Stimulated activated naive CD8-positive, alpha-beta T cell treated with anti-CD3 and anti-CD28 coated beads, Interleukin-15, amount 100 ng/mL, for 72 hours (primary cell): ENCODE data around the gene CKAP2L.
A peak's percentile ranks its signal among the peaks of the same experiment; 100 is the strongest.

ENCODE experiments used
- ATAC-seq: fragments of 150-1000 bp; cut with Tn5 transposase; 2 replicates; pipeline ENCODE4 v1.10.0; 2021; ENCODE audit warnings: mild to moderate bottlenecking, moderate library complexity
- DNase-seq, 2 donors: peaks; one replicate each; pipeline ENCODE4 v3.0.0; 2021 to 2022
- H3K27ac Mint-ChIP-seq, 2 donors: one replicate each; pipeline ENCODE4 v1.8.0; 2022; ENCODE audit warnings: mild to moderate bottlenecking in 2 of 2, mixed read lengths in 2 of 2, moderate library complexity in 2 of 2
- H3K27me3 Mint-ChIP-seq: one replicate; pipeline ENCODE4 v1.8.0; 2022; ENCODE audit warnings: mixed read lengths
- H3K4me1 Mint-ChIP-seq: one replicate; pipeline ENCODE4 v1.8.0; 2022; ENCODE audit warnings: mild to moderate bottlenecking, mixed read lengths
- H3K4me3 Mint-ChIP-seq, 2 donors: one replicate each; pipeline ENCODE4 v1.8.0; 2022; ENCODE audit warnings: mild to moderate bottlenecking in 2 of 2, mixed read lengths in 2 of 2, moderate library complexity in 1 of 2
- H3K9me3 Mint-ChIP-seq, 2 donors: one replicate each; pipeline ENCODE4 v1.8.0; 2022; ENCODE audit warnings: mixed read lengths in 2 of 2

CKAP2L gene

GRCh38 chr2:112782234-112782799, 17.9 kb upstream of the CKAP2L start:
- DNase-seq: no peak
- ATAC-seq: no peak
- H3K9me3 Mint-ChIP-seq: peaks cover 3 to 4% of the 10 kb centered on the region in 2 donors

GRCh38 chr2:112779598-112779997, 15.2 kb upstream of the CKAP2L start:
- H3K27ac Mint-ChIP-seq: no peak overlapping the region
- no peak overlapping the region for H3K4me3 Mint-ChIP-seq
- peaks cover 47% of the 10 kb centered on the region for H3K27me3 Mint-ChIP-seq
- DNase-seq: no peak
- ATAC-seq: no peak
- H3K4me1 Mint-ChIP-seq: peaks cover 12% of the 10 kb centered on the region
- peaks cover 10 to 15% of the 10 kb centered on the region in 2 donors for H3K9me3 Mint-ChIP-seq

More at GRCh38 chr2:112782234-112782799, 17.9 kb upstream of the CKAP2L start:
- Mint-ChIP-seq H3K27ac (no peak overlapping the region), H3K4me1 (peaks cover 5% of the 10 kb centered on the region), H3K27me3 (peaks cover 59% of the 10 kb centered on the region), H3K4me3 (no peak overlapping the region)

- Mint-ChIP-seq H3K27ac (peak overlapping the region; percentile 47 to 60), H3K27me3 (peaks cover 28% of the 10 kb centered on the region), H3K4me3 (peak overlapping the region in 1 of 2 donors; percentile 57), H3K9me3 (peaks cover 10 to 15% of the 10 kb centered on the region in 2 donors), H3K4me1 (peaks cover 12% of the 10 kb centered on the region)
- DNase-seq: no peak
- ATAC-seq: no peak
Measured at GRCh38 chr2:112777036-112777435, 12.6 kb upstream of the CKAP2L start.

GRCh38 chr2:112776113-112776512, 11.7 kb upstream of the CKAP2L start:
- ATAC-seq (peak; percentile 18), DNase-seq (no peak)
- H3K9me3 Mint-ChIP-seq: peaks cover 10 to 15% of the 10 kb centered on the region in 2 donors
- H3K27ac Mint-ChIP-seq: no peak overlapping the region
- peaks cover 21% of the 10 kb centered on the region for H3K27me3 Mint-ChIP-seq
- peaks cover 12% of the 10 kb centered on the region for H3K4me1 Mint-ChIP-seq
- H3K4me3 Mint-ChIP-seq: no peak overlapping the region

- DNase-seq (no peak), ATAC-seq (no peak)
- peaks cover 21% of the 10 kb centered on the region for H3K27me3 Mint-ChIP-seq
- H3K27ac Mint-ChIP-seq: no peak overlapping the region
- no peak overlapping the region for H3K4me3 Mint-ChIP-seq
- peaks cover 10 to 15% of the 10 kb centered on the region in 2 donors for H3K9me3 Mint-ChIP-seq
- H3K4me1 Mint-ChIP-seq: peaks cover 12% of the 10 kb centered on the region
Measured at GRCh38 chr2:112774536-112775285, 10.3 kb upstream of the CKAP2L start.

- Mint-ChIP-seq H3K4me3 (no peak overlapping the region), H3K9me3 (peaks cover 10 to 15% of the 10 kb centered on the region in 2 donors), H3K27me3 (peaks cover 13% of the 10 kb centered on the region), H3K4me1 (peaks cover 12% of the 10 kb centered on the region), H3K27ac (no peak overlapping the region)
- ATAC-seq (no peak), DNase-seq (no peak)
Measured at GRCh38 chr2:112773556-112773955, 9.1 kb upstream of the CKAP2L start.

GRCh38 chr2:112772911-112773475, 8.6 kb upstream of the CKAP2L start:
- Mint-ChIP-seq H3K9me3 (peaks cover 10 to 15% of the 10 kb centered on the region in 2 donors), H3K27me3 (peaks cover 13% of the 10 kb centered on the region), H3K27ac (no peak overlapping the region), H3K4me3 (no peak overlapping the region), H3K4me1 (peaks cover 12% of the 10 kb centered on the region)
- DNase-seq (no peak), ATAC-seq (no peak)

GRCh38 chr2:112772322-112772721, 7.9 kb upstream of the CKAP2L start:
- Mint-ChIP-seq H3K4me1 (peaks cover 7% of the 10 kb centered on the region), H3K9me3 (peaks cover 8 to 10% of the 10 kb centered on the region in 2 donors), H3K27me3 (peaks cover 8% of the 10 kb centered on the region), H3K4me3 (no peak overlapping the region), H3K27ac (no peak overlapping the region)
- no peak for DNase-seq
- ATAC-seq: no peak

GRCh38 chr2:112768432-112768831, 4.0 kb upstream of the CKAP2L start:
- no peak overlapping the region for H3K27ac Mint-ChIP-seq
- DNase-seq: no peak
- peaks cover 23% of the 10 kb centered on the region for H3K4me1 Mint-ChIP-seq
- ATAC-seq: no peak
- no peaks in the 10 kb centered on the region for H3K9me3 Mint-ChIP-seq
- no peaks in the 10 kb centered on the region for H3K27me3 Mint-ChIP-seq
- no peak overlapping the region for H3K4me3 Mint-ChIP-seq

- peak overlapping the region in 1 of 2 donors; percentile 35 for H3K27ac Mint-ChIP-seq
- H3K4me3 Mint-ChIP-seq: no peak overlapping the region
- H3K9me3 Mint-ChIP-seq: no peaks in the 10 kb centered on the region
- peaks cover 29% of the 10 kb centered on the region for H3K4me1 Mint-ChIP-seq
- H3K27me3 Mint-ChIP-seq: no peaks in the 10 kb centered on the region
- ATAC-seq: no peak
- no peak for DNase-seq
Measured at GRCh38 chr2:112767693-112768330, 3.4 kb upstream of the CKAP2L start.

GRCh38 chr2:112765251-112765650, 842 bp upstream of the CKAP2L start:
- peaks cover 41% of the 10 kb centered on the region for H3K4me1 Mint-ChIP-seq
- H3K27ac Mint-ChIP-seq: no peak overlapping the region
- ATAC-seq (no peak), DNase-seq (no peak)
- no peaks in the 10 kb centered on the region for H3K9me3 Mint-ChIP-seq
- H3K27me3 Mint-ChIP-seq: no peaks in the 10 kb centered on the region
- peak overlapping the region; percentile 93 to 99 for H3K4me3 Mint-ChIP-seq

- no peak for DNase-seq
- no peaks in the 10 kb centered on the region for H3K27me3 Mint-ChIP-seq
- H3K4me3 Mint-ChIP-seq: no peak overlapping the region
- H3K9me3 Mint-ChIP-seq: no peaks in the 10 kb centered on the region
- ATAC-seq: no peak
- H3K4me1 Mint-ChIP-seq: peaks cover 41% of the 10 kb centered on the region
- no peak overlapping the region for H3K27ac Mint-ChIP-seq
Measured at GRCh38 chr2:112762276-112762675, 2.1 kb downstream of the CKAP2L start.

GRCh38 chr2:112760149-112760548, 4.3 kb downstream of the CKAP2L start:
- ATAC-seq: no peak
- no peaks in the 10 kb centered on the region for H3K9me3 Mint-ChIP-seq
- H3K27ac Mint-ChIP-seq: no peak overlapping the region
- peaks cover 32% of the 10 kb centered on the region for H3K4me1 Mint-ChIP-seq
- DNase-seq: no peak
- no peak overlapping the region for H3K4me3 Mint-ChIP-seq
- H3K27me3 Mint-ChIP-seq: no peaks in the 10 kb centered on the region

- no peak overlapping the region for H3K27ac Mint-ChIP-seq
- no peak for ATAC-seq
Measured at GRCh38 chr2:112758711-112759110, 5.7 kb downstream of the CKAP2L start.

GRCh38 chr2:112757265-112757664, 7.1 kb downstream of the CKAP2L start:
- DNase-seq (no peak), ATAC-seq (no peak)
- H3K27ac Mint-ChIP-seq: no peak overlapping the region
- H3K4me1 Mint-ChIP-seq: peaks cover 17% of the 10 kb centered on the region
- no peaks in the 10 kb centered on the region for H3K27me3 Mint-ChIP-seq
- no peak overlapping the region for H3K4me3 Mint-ChIP-seq
- H3K9me3 Mint-ChIP-seq: no peaks in the 10 kb centered on the region

More at GRCh38 chr2:112758711-112759110, 5.7 kb downstream of the CKAP2L start:
- H3K4me3 Mint-ChIP-seq: no peak overlapping the region
- H3K27me3 Mint-ChIP-seq: no peaks in the 10 kb centered on the region
- DNase-seq: no peak
- H3K4me1 Mint-ChIP-seq: peaks cover 30% of the 10 kb centered on the region
- H3K9me3 Mint-ChIP-seq: no peaks in the 10 kb centered on the region

GRCh38 chr2:112756207-112756606, 8.2 kb downstream of the CKAP2L start:
- Mint-ChIP-seq H3K9me3 (no peaks in the 10 kb centered on the region), H3K4me1 (peaks cover 10% of the 10 kb centered on the region), H3K27me3 (no peaks in the 10 kb centered on the region), H3K27ac (no peak overlapping the region), H3K4me3 (no peak overlapping the region)
- ATAC-seq: no peak
- DNase-seq: no peak
